Measurements from ENCODE around the gene TREM2. TPM values are rescaled to one million over a fixed set of nuclear protein-coding genes. Genes with fewer than 3 reads are reported as not detected.

TREM2 gene
- not detected in 2 replicates for total RNA-seq (2014; rRNA removed; shearing (Covaris generic))
- 0.10 TPM in 1 of 2 replicates, not detected in the other for polyA plus RNA-seq (2015; cell fraction: cytosol; rRNA removed)
- not detected in 2 replicates for polyA plus RNA-seq (2015; cell fraction: nucleus; rRNA removed)

DNA sequence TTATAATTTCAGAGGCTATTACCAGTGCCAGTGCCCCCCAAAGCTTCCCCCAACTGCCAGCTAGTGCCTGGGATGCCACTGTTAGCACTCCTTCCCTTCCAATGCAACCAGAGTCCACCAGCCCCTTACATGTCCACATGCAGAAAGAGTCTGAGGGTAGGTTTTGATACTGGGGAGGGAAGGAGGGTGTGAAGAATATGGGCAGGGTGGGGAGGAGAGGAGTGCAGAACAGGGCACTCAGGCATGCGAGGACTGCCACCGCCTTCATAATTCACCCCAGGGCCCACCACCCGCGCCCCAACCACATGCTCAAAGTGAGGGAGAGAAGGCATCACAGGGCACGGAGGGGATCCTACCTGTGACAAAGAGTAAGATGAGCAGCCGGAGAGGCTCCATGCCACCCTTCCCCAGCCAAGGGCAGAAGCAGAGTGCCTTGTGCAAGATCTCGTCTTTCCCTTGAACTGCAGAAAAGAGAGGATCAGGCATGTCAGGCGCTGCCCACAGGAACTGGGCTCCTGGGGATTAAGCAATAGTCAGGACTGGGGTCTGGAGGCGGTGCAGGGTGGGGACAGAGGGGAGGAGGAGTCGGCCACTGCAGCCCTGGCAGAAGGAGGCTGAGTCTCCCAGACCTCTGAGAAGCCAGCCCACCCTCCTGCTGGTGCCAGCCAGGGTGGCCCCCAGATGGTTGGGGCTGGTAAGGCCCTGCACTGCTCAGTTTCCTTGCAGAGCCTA lies at the start of gene TREM2:
Gene TREM2, minus strand, starts transcription at position 430 of the 732 bp plus-strand sequence. Its CDS starts 34 bp downstream, at position 396.
- no peak for DNase-seq (ENCODE audit: low read depth, low spot score)
- in situ Hi-C loops (cut with HindIII; ENCODE audit: low pct_unique_long_range_greater_than_20kb, low sequenced_read_pairs) = no loop called here

DNA sequence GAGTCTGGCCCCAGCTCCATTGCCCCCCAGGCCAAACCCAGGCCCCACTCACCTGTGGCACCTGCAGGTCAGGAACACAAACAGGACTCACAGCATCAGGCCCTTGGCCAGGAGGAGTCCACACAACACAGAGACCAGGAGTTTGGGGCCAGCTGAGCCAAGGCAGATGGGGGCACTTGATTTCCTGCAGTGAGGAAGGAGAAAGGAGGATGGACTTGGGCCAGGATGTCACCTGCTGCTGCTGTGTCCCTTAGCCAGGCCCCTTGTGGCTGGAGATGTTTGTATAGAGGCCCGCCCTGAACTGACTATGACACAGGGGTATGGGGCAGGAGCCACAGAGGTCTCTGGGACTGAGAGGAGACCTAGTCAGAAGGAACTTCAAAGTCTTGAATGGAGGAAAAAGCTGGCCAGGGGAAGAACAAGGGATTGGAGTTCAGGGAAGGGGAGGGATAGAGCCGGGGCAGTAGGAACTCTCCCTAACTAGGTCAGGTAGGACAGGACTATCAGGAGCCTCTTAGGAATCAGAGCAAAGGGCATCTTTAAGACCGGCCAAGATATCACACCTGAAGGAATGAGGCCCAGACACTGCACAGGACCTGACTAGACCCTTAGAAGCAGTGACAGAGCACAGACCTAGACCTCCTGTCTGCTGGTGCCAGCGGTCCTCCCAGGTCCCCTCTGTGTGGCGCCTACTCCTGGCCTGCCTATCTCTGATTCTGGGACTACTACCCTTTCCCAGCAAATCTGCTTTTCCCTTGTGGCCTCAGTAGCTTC lies 46.8 kb upstream of the TREM2 start:
- in situ Hi-C loops (cut with HindIII; ENCODE audit: low pct_unique_long_range_greater_than_20kb, low sequenced_read_pairs) = no loop called here
- DNase-seq (ENCODE audit: low read depth, low spot score) = no peak

DNA sequence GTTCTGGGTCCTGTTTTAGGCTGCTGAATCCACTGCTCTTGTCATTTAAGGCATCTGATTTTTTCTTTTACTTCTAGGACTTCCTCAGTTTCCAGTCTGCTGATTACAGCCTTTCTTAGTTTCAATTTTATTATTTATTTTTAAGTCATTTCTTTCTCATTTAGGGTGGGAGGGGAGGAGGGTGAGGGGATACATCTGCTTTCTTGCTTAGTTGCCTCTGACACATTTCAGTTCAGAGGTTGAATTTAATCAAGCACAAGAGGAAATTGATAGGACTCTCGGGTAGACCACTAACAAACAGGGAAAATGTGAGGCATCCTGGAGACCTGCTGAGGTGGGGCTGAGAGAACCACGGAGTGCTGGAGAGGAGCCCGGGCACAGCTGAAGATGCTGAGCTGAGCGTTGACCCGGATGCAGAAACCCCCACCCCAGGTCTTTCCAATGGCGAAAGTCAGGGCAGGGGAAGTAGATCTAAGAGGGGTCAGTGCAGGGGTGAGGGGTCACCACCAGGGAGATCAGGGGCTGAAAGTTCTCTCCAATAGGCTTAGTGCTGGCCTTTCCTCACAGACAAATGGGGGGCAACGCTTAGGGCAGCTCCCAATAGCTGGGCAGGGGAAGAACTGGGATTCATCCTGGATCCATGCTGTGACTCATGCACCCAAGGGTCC lies 45.7 kb upstream of the TREM2 start:
- in situ Hi-C loops (cut with HindIII; ENCODE audit: low pct_unique_long_range_greater_than_20kb, low sequenced_read_pairs) = no loop called here
- no peak for DNase-seq (ENCODE audit: low read depth, low spot score)

DNA sequence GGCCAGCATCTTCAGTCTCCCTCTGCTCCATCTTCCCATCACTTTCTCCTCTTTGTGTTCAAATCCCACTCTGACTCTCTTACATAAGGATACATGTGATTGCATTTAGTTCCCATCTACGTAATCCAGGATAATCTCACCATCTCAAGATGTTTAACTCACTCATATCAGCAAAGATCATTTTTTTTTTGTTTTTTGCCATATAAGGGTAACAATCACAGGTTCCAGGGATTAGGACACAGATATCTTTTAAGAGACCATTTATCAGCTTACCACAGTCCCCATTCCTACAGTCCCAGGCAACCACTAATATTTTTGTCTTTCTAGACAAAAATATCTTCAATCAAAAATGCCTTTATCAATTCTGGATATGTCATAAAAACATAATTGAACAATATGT lies 41.2 kb upstream of the TREM2 start:
- in situ Hi-C loops (cut with HindIII; ENCODE audit: low pct_unique_long_range_greater_than_20kb, low sequenced_read_pairs) = no loop called here
- no peak for DNase-seq (ENCODE audit: low read depth, low spot score)

DNA sequence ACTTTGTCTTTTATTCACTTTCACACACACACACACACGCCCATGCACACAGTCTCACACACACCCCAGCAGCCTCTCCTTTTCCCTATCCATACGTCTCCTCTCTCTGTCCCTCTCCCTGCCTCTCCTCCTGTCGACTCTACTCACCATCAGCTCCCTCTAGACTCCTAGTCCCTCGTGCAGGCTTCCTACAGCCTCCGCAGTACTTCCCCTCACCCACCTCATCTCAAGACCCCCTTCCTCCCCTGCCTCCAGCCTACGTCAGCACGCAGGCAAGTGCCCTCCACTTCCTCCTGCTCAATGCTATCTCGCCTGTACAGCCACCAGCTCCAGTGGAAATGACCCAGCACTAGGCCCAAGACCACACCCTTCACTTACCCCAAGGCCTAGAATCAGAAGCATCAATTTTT lies 38.9 kb upstream of the TREM2 start:
- DNase-seq (ENCODE audit: low read depth, low spot score) = no peak
- in situ Hi-C loops (cut with HindIII; ENCODE audit: low pct_unique_long_range_greater_than_20kb, low sequenced_read_pairs) = no loop called here

DNA sequence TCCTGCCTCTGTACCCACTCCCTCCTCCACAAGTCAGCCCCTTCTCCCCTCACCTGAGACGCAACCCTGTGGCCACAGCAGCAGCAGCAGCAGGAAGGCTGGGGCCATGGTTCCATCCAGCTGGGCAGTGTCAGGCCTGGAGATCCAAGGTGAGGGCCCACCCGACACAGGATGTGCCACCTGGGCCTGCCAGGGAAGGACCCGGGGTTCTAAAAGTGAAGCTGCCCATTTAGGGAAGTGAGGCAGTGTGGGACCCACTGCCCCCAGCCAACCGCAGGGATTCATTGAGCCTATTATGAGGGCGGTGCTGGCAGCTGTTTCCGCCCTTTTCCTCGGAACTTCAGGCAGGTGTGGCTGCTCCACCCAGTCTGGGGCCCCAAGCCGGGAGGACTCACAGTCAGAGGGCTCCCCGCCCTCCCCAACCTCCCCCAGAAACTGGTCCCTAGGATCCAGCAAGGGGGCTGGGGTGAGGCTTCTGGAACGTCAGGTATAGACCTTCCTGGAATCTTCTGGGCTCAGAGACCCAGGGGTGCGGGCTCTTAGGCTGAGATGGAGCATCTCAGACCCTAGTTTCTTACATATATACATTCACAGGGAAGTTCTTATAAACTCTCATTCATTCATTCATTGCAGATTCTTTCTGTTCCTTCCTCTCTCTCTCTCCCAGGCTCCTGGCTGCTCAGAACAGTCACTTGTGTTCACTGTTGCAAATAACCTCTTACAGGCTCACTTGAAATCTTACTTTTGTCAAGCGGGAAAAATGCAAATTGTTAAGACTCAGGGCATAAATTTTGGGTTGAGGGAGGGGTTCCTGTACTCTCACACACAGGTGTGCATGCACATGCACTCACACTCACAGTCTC lies 38.2 kb upstream of the TREM2 start, which contains the start of gene TREML2:
Gene TREML2, minus strand, starts transcription at position 249 of the 863 bp plus-strand sequence. Its CDS starts 141 bp downstream, at position 108.
- in situ Hi-C loops (cut with HindIII; ENCODE audit: low pct_unique_long_range_greater_than_20kb, low sequenced_read_pairs) = no loop called here
- DNase-seq (ENCODE audit: low read depth, low spot score) = no peak

DNA sequence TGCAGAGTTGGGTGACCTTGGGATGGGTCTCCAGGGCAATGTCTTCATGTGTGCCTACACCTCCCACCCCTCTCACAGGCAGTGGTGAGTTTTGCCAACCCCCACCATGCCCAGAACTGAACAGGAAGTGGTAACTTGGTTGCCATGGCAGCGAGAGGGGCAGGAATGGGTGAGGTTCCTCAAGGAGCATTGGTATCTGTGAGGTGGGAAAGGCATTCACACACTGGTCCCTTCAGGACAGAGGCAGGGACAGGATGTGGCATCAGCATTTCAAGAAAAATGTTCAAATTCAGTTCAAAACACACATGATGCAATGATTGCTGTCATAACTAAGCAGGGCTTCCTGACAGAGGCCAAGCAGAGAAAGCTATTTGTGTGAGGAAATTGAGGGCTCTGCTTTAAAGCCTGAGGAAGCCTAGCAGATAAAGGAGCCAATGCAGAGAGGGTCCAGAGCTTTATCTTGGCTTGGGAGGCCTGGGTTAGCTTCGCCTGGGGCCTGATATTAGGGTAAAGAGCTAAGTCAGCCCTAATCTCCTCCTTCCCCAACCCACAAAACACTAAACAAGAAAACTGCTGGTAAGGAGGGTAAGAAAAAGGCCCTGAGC lies 37.5 kb upstream of the TREM2 start:
- DNase-seq (ENCODE audit: low read depth, low spot score) = no peak
- in situ Hi-C loops (cut with HindIII; ENCODE audit: low pct_unique_long_range_greater_than_20kb, low sequenced_read_pairs) = no loop called here

DNA sequence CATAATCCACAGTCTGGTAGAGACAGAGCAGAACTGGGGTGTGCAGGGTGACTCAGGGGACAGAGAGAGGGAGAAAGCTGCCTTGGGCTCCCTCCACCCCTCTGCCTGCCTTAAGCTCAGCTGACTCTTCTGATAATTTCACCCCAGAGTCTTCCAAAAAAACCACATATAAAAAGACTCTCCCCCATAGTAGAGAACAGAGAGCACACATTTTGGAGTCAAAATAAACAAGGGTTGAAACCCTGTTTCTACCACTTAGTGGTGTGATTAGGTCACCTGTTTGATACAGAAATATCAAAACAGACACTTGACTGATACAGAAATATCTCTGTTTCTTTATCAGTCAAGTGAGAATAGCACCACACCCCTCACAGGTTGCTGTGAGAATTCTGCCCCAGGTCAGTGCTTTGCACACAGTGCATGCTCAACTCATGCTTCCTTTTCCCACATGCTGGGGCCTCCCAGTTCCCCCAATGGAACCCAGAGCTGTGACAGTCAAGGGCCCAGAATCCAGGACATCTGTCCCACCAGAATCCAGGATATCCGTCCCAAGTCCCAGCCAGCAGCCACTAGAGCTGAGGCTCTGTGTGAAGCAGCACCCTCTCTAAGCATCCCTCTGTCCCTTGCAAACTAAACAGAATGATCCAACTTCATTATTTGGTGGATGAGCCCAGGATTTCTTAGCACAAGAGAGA lies 36.8 kb upstream of the TREM2 start:
- in situ Hi-C loops (cut with HindIII; ENCODE audit: low pct_unique_long_range_greater_than_20kb, low sequenced_read_pairs) = loop anchor here (25.0 kb wide), 1 partner anchor 112 kb away; no protein-coding TSS in a partner anchor
- DNase-seq (ENCODE audit: low read depth, low spot score) = no peak

DNA sequence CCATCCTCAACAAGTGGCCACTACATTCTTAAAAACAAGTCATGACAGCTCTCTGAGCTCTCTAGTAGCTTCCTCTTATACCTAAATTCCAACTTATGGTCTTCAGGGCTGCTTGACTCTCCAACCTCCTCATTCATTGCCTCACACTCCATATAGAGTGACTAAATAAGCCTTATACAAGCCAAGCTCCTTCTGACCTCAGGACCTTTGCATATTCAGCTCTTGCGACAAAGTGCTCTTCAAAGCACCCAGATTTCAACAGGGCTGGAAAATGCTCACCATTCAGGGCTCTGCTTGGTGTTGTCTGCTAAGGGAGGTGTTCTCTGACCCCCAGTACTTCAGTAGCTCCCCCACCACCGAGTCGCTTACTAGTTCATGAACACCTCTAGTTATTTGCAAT lies 34.3 kb upstream of the TREM2 start:
- in situ Hi-C loops (cut with HindIII; ENCODE audit: low pct_unique_long_range_greater_than_20kb, low sequenced_read_pairs) = loop anchor here (25.0 kb wide), 1 partner anchor 110 kb away; no protein-coding TSS in a partner anchor
- DNase-seq (ENCODE audit: low read depth, low spot score) = no peak

DNA sequence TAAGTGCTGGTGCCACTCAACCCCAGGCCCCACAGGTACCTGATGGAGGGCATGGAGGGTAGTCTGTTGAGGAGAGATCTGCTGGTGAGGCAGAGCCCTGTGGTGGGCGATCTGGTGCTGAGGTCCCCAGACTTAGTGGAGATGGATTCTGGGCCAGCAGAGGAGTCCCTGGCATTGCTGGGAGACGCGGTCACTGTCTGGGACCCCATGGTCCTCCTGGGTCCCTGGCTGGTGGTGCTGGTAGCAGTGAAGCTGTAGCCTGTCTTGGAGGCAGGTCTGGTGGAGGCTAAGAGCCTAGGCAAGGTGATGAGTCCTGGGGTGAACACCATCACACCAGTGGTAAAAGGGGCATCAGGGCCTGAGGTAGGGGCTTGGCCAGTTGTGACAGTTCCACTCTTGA lies 31.5 kb upstream of the TREM2 start:
- in situ Hi-C loops (cut with HindIII; ENCODE audit: low pct_unique_long_range_greater_than_20kb, low sequenced_read_pairs) = loop anchor here (25.0 kb wide), 1 partner anchor 107 kb away; no protein-coding TSS in a partner anchor
- DNase-seq (ENCODE audit: low read depth, low spot score) = no peak

DNA sequence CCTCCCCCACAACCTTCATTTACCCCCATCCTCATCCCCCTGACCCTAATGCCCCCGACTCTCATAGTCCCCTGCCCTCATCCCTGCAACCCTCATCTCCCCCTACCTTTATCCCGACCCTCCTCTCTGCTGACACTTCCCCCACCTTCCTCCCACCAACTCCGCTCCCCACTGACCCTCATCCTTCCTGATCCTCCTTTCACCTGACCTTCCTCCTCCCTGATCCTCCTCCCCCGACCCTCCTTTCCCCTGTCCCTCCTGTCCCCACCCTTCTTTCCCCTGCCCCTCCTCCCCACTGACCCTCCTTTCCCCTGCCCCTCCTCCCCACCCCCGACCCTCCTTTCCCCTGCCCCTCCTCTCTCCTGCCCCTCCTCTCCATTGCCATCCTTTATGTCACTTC lies 31.0 kb upstream of the TREM2 start:
- in situ Hi-C loops (cut with HindIII; ENCODE audit: low pct_unique_long_range_greater_than_20kb, low sequenced_read_pairs) = loop anchor here (25.0 kb wide), 1 partner anchor 107 kb away; no protein-coding TSS in a partner anchor
- DNase-seq (ENCODE audit: low read depth, low spot score) = no peak

DNA sequence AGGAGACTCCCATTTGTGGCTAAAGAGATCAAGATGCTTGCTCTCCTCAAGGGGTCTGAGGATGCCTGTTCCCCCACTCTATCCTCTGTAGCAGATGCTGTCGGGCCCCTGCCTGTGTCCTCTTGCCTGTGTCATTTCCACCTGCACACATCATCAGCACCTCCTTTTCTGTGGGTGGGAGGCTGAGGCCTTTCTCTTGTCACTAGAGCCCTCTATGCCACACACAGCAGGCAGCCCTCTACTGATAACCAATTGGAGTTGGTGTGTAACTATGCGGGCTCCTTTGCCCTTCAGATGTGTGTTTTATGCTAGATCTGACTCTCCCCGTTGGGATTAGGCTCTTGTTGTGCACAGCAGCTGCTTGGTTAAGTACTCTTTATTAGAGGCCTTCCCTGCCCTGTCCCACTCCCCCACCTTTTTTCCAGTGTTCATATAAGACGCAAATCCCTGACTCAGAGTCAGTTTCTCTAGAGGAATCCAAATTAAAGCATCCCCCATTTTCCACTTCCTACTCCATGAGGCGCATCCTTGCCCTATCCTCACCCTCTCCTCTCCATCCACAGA lies 30.3 kb upstream of the TREM2 start:
- DNase-seq (ENCODE audit: low read depth, low spot score) = no peak
- in situ Hi-C loops (cut with HindIII; ENCODE audit: low pct_unique_long_range_greater_than_20kb, low sequenced_read_pairs) = loop anchor here (25.0 kb wide), 1 partner anchor 106 kb away; no protein-coding TSS in a partner anchor

DNA sequence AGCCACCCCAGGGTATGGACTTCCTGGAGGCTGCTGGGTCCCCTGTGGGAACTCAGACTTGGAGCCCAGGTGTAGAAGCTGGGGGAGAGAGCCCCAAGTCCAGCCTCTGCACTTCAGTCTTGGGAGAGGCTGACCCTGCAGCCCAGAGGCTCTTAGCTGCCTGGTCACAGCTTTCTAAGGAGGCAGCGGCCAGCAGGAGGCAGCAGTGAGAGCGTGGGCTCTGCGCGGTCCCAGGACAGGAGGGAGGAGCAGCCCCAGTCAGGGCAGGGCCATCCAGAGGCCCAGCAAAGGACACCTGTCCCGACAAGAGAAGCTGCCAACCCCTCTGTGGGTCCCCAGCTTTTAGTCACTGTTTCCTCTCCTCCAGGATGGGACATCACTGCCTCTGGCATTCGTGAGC lies 28.7 kb upstream of the TREM2 start:
- DNase-seq (ENCODE audit: low read depth, low spot score) = peak; percentile 64
- in situ Hi-C loops (cut with HindIII; ENCODE audit: low pct_unique_long_range_greater_than_20kb, low sequenced_read_pairs) = loop anchor here (25.0 kb wide), 1 partner anchor 104 kb away; no protein-coding TSS in a partner anchor

DNA sequence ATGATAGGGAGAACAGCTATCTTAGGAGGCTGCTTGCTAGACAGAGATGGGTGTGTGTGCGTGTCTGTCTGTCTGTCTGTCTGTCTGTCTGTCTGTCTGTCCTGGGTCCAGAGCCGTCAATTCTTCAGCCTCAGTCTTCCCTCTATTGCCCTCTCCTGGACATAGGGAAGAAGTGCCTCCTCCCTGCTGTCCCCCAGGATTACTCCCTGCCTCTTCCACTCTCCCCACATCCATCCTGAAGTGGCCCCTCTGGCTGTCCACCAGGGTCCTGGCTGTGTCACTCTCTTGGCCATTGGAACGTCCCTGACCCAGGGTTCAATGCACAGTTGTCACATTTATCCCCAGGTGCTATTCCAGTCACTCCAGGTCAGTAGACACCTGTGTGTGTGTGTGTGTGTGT lies 27.9 kb upstream of the TREM2 start:
- no peak for DNase-seq (ENCODE audit: low read depth, low spot score)
- in situ Hi-C loops (cut with HindIII; ENCODE audit: low pct_unique_long_range_greater_than_20kb, low sequenced_read_pairs) = loop anchor here (25.0 kb wide), 1 partner anchor 103 kb away; no protein-coding TSS in a partner anchor

DNA sequence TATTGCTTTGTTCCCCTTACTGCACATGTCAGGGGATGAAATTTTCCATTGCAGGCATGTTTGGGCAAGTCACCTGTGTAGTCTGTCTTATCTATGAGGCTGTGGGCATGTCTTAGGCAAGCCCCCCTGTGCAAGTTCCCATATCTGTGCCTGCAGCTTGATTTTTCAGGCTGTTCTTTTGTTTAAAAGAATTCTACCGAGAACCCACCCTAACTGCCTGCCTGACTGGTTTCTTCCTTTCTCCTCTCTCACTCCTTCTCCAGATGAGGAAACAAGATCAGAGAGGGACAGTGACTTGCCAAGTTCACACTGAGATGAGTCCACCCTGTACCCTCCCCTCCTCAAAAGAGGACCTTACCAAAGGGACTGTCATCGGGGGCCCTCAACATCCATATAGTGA lies 27.1 kb upstream of the TREM2 start:
- no peak for DNase-seq (ENCODE audit: low read depth, low spot score)
- in situ Hi-C loops (cut with HindIII; ENCODE audit: low pct_unique_long_range_greater_than_20kb, low sequenced_read_pairs) = loop anchor here (25.0 kb wide), 1 partner anchor 103 kb away; no protein-coding TSS in a partner anchor

Measured in SK-MEL-5 (cell line).